HG03025 (cell line): ENCODE results near the gene NKIRAS1.
A peak's percentile ranks its signal among the peaks of the same experiment; 100 is the strongest.

Experiments
- ATAC-seq: cut with Tn5 transposase; IDR thresholded peaks from one replicate; pipeline ENCODE4 v1.9.1; 2021; ENCODE audit warnings: mild to moderate bottlenecking, moderate library complexity; ENCODE audit not compliant: unreplicated experiment, low FRiP score

The NKIRAS1 gene

DNA sequence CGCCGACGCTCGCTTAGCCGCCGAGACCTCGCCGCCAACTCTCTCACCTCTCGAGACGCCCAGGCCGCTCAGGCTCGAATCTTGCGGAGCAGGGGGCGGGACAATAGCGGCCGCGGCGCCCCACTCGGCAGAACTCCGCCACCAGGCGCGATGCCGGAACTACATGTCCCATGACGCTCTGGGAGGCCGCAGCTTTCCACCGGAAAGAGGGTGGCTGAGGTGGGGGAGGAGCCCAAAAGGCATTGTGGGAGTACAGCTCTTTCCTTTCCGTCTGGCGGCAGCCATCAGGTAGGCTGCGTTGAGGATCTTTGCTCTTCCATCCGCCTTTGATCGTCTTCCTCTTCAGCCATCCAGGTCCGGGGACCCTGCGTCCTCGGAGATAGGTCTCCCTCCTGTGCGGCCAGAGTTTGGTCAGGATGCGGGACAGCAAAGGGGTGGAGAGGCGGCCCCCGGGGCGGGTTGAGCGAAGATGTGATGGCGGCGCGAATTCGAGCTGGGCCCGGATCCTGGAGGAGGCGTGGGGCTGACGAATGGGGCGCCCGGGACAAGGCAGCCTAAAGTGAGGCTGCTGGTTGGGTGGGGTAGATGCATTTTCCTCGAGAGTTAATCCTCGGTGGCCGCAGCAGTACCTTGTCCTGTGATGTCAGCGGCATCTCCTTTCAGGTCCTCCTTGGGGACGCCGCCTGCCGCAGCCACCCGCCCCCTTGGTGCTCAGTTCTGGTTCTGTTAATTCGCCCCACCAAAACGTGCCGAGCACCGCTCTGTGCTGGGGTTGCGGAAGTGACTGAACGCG, at the start of gene NKIRAS1, which contains the start of gene RPL15:
Gene NKIRAS1, minus strand, starts transcription at position 105 of the 793 bp plus-strand sequence. CDS start 6,086 bp downstream, outside the sequence.
Gene RPL15, plus strand, starts transcription at position 247 of the 793 bp plus-strand sequence. CDS start 728 bp downstream, outside the sequence.
- ATAC-seq: peak; percentile 92

DNA sequence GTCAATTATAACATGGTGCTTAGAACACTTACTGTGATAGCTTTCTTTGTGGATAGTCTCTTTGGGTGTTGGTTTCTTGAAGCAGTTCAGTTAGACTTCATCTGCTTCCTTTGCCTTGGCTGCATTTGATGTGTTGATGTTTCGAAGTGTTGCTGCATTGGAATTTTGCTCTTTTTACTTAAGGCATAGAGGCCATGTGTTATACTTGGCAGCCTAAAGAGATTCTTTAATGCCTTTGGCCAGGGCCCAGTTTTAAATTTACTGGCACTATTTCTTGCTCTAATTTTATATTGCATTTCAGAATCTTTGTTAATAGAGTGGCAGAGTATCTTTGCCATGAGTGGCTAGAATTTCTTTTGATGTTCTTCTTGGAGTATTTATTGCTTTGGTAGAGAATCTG, 49.5 kb upstream of the NKIRAS1 start:
- ATAC-seq: no peak

DNA sequence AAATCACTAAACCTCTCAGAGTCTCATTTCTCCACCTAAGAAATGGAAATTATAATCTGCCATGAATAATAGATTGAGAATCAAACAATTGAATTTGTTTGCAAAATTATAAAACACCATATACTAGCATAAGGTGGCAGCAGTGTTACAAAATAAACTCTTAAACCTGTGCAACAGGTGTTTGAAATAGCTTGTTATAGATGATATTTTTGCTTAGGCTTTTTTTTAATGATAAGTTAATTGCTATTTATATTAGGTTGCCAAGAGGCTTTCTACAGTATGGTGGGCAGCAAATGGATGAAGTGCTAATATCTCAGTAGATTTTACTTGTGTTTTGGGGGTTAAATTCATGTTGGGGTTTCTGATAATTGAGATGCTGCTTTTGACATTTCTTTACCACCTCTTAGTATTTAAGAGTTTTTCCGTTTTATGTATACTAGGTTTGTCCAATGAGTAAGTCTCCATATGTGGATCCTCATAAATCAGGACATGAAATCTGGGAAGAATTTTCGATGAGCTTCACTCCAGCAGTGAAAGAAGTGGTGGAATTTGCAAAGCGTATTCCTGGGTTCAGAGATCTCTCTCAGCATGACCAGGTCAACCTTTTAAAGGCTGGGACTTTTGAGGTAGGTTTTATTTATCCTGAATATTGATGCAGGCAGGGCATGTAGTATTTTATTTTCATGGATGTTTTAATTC, 47.9 kb upstream of the NKIRAS1 start:
- ATAC-seq: no peak

DNA sequence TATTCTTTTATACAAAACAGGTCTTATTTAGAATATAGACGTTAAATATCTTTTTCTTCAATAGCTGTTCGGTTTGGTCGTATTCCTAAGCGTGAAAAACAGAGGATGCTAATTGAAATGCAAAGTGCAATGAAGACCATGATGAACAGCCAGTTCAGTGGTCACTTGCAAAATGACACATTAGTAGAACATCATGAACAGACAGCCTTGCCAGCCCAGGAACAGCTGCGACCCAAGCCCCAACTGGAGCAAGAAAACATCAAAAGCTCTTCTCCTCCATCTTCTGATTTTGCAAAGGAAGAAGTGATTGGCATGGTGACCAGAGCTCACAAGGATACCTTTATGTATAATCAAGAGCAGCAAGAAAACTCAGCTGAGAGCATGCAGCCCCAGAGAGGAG, 45.1 kb upstream of the NKIRAS1 start:
- no peak for ATAC-seq

DNA sequence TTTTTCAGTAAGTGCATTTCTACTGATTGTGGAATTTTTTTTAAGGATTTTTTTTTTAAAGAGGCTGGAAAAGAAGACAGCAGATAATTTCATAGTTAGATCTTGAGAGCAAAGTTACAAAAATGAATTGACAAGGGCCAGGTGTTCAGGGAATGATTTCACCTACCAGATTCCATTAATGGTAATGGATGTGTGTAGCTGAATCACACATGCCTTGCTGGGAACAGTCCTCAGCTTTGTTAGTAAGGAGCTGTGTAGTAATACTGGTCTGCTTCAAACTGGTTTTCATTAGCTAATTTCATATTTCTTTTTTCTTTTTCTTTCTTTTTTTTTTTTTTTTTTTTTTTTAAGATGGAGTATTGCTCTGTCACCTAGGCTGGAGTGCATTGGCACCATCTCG, 44.3 kb upstream of the NKIRAS1 start:
- no peak for ATAC-seq

DNA sequence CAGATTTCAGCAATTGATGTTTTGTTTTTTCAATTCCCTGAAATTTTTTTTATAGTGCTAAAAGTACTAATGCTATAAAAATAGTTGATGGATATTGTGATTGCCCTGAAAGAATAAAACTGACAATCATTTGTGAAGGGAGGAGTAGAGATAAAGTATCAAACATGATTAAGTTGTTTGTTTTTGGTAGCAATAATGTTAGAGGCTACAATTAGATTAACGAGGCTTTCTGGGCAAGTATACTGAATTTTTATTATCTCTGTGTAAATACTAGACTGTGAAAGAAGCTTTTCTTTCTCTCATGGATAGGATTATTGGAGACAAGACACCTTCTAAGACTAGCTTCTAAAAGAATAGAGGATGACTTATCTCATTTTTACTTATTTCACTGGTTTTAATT, 43.9 kb upstream of the NKIRAS1 start:
- no peak for ATAC-seq

DNA sequence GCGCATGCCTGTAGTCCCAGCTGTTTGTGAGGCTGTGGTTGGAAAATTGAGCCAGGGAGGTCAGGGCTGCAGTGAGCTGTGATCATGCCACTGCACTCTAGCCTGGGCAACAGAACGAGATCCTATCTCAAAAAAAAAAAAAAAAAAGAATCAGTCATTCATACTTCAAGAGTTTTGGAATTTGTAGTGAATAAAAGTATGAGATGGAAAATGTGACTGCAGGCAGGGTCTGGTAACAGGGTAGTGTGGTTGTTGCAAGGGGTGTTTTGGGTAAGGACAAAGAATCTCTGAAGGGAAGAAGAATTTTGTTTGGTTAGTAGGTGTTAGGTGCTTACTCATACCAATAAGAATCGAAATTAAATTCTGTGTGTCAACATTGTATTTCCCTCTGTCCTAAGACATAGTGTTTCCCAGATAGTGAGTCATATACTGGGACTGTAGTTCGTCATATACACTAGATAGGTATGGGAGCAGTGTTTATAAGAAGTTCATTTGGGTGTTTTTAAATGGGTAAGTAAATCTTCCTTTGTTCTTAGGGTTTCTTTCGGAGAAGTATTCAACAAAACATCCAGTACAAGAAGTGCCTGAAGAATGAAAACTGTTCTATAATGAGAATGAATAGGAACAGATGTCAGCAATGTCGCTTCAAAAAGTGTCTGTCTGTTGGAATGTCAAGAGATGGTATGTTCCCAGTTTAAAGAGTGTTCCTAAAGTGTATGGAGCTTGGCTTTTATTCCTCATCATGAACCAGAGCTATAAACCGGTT, 42.5 kb upstream of the NKIRAS1 start:
- ATAC-seq: no peak

DNA sequence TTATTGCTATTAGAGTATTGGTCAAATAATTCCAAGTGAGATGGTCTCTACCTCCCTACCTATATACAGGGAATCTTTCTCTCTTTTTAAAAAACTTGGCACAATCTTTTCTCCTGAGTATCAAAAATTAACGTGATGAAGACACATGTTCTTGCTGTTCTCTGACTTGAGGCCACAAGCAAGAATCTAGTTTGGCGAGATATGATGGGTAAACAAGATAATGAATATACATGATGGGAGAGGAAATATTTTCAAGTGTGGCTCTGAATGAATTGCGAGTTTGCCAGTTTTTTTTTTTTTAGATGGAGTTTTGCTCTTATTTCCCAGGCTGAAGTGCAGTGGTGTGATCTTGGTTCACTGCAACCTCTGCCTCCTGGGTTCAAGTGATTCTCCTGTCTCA, 39.9 kb upstream of the NKIRAS1 start:
- no peak for ATAC-seq

DNA sequence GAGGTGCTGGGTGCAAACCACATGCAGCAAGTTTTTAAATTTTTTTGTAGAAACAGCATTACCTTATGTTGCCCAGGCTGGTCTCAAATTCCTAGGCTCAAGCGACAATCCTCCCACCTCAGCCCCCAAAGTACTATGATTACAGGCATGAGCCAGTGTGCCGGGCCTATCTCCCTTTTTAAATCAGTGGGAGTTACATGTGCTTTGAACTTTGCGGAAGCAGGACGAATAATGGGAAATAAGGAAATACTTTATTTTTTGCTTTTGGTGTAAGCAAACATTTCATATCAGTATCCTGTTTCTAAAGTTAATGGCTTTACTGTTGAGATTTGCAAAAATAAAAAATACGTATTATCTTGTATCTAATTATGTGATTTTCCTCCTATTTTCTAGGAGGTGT, 37.4 kb upstream of the NKIRAS1 start:
- ATAC-seq: no peak

DNA sequence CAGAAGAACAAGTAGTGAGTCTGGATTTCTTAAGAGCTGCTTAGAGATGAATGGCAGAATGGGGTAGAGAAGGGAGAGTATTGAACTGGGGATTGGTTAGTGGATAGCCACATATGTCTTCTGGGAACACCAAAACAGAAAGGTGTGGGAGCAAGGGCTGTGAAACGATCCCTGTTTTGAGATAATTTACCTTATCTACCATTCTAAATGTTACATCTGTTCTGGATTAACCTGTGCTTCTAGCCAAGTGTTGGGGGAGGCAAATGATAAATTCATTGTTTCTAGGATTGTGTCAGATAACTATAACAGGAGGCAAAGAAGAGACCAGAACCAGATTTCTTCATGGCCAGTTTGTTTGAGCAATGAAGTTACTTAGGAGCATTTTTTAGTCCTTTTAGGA, 36.7 kb upstream of the NKIRAS1 start:
- ATAC-seq: no peak

DNA sequence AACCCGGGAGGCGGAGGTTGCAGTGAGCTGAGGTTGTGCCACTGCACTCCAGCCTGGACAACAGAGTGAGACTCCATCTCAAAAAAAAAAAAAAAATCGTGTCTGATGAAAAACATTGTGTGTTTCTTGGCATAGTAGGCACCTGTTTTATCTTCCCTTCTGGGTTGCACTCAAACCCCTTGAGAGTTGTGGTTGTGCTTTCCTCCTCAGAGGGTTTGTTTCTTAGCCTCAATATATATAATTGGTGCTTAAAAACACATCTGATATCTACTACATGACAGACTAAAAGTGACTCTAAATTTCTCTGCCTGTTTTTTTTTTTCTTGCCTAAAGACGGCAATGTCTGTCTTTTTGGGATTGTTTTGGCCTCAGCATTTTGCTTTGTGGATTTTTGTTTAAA, 35.9 kb upstream of the NKIRAS1 start:
- ATAC-seq: peak; percentile 41

DNA sequence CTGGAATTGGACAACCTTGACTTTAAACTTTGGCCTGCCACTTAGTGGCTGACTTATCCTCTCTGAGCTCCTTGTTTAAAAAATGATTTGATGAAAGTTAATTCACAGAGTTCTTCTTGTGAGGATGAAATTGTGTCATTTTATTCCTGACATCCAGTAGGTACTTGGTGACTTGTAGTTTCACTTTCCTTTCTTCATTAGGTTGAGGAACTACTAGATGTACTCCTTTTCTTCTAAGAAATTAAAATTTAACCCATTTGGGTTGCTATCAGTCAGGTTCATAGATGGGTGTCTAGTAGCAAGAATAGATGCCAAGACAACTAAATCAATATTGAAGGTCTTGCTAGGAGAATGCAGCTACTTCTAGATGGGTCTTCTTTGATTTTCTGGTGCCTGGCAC, 33.5 kb upstream of the NKIRAS1 start:
- no peak for ATAC-seq

DNA sequence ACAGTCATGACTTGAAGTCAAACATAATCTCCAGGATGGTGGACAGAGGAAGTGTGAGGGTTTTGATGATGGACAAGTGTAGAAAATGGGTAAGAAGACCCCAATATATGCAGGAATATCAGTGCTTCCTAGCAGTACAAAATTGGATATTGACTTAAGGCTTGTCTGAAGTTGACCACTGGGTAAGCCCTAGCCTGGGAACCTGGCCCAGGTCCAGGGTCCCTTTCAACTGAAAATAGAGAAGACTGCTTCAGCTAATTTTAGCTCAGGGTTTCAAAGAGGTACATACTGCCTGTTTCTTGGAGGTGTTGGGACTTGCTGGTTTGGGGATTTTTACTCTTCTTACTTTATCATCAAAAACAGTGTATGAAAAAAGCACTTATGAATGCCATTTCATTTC, 33.0 kb upstream of the NKIRAS1 start:
- ATAC-seq: no peak

DNA sequence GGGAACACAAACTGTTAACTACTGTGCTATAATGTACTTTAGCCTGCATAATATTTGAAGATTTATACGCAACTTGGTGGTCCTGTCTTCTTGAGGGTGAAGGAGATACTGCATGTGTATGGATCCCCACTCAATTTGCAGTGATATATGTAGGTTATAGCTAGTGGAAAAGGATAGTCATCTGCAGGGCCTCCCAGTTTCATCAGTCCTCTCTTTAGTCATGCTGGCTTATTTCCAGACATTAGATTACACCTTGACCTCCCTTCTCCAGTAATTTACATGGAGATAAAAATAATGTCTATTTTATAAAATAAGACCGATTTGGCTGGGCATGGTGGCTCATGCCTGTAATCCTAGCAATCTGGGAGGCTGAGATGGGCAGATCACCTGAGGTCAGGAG, 32.0 kb upstream of the NKIRAS1 start:
- ATAC-seq: no peak

DNA sequence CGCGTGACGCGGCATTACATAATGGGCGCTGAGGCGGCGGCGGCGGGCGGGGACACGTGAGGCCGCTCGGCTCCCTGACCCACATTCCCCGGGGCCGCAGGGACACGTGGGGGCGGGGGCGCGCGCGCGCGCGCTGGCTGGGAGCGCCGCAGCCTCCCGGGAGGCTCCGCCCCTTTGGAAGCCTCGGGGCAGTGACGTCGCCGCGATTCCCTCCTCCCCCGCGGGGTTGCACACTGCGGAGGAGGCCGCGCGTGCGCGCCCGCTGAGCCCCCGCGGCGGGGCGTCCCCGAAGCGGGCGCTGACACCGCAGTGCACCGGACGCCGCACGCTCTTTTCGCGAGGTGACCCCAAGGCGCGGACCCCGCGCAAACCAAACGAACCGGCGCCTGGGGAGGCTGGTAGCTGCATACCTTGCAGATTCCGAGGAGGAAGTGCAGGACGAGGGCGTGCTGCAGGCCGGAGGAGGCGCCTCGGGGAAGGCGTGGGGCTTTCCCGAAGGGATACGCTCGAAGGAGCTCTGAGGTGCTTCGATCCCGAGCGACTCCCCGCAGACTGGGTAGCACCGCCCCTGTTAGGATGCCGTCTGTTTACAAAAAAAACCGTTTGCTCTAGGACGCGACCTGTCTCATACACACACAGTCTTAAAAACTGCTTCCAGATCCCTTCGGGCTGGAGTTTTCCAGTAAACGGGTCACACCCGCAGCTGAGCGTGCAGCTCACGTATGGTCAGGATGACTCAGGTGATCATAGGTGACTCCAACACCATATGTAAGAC, 29.3 kb upstream of the NKIRAS1 start:
- ATAC-seq: peak; percentile 30

DNA sequence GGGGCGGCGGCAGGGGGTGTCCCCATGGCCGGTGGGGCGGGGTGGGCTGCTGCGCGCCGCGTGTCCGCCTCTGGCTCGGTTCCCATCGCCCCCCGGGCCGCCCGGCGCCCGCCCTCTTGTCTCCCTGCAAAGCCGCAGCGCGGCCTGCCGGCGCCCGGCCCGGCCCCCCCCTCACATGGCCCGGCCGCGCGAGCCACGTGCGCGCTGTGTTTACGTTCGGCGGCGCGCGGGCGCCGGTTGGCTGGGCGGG, 28.8 kb upstream of the NKIRAS1 start:
- peak; percentile 80 for ATAC-seq

DNA sequence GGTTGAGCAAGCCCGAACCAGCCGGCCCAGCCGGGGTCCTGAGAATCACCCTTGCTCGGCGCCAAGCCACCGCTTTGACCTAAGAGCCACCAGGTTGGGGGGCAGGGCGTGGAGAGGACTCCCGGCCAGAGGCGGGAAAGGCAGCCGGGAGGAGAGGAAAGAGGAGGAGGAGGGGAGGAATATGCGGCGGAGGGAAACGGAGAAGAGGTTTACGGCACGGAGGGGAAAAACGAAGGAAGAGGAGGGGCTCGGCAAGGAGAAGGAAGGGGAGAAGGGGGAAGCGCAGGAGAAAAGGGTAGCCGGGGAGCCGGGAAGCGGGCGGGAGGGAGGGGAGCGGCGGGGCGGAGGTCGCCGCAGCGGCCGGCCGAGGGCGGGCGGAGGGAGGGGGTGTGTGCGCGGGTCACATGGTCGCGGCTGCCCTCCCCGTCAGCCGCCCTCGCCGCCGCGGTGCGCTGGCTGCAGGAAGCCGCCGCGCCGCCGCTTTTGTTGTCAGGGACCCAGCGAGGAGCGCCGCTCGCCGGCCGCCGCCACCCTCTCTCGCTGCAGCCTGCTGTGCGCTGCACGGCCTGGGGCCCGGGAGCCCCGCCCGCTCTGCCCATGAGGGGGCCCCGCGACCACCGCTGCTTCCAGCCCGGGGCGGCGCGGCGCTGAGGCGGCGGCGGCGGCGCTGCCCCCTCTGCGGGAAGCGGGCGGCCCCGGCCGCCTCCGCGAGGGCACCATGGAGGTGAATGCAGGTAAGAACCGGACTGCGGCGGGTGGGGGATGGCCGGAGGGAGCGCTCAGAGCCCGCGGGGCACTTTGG, 28.3 kb upstream of the NKIRAS1 start, which contains the start of gene NR1D2:
Gene NR1D2, plus strand, starts transcription at position 426 of the 802 bp plus-strand sequence. Its CDS starts 293 bp downstream, at position 719.
- peak; percentile 66 for ATAC-seq

DNA sequence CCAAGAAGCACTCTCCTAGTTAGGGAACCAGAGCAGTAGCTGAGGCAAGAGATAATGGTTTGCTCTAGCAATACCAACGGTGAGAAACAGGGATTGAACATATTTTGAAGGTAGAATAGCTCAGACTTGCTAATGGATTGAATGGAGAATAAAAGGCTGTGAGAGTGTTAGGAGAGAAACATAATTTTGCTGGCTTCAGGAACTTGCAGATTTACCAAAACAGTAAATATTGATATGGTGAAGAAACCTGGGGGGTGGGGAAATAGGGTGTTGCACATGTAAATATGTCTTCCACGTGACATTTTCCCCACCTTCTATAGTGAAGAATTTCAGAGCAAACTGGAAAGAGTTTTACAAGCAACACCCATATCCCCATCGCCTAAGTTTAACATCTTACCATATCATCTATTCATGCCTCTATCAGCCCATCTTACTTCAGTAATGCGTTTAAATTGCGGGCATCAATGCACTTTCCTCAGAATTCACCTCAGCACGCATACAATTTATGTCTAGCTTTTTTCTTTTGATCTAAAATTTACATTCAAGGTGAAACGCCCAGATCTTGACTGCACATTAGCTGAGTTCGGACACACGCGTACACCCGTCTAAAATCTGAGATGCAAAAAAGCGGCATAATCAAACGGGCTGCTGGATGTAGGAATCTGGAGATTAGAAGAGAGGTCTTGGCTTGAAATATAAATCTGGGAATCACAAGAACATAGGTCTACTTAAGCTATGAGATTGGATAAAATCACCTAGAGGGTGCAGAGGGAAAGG, 27.4 kb upstream of the NKIRAS1 start:
- ATAC-seq: no peak

DNA sequence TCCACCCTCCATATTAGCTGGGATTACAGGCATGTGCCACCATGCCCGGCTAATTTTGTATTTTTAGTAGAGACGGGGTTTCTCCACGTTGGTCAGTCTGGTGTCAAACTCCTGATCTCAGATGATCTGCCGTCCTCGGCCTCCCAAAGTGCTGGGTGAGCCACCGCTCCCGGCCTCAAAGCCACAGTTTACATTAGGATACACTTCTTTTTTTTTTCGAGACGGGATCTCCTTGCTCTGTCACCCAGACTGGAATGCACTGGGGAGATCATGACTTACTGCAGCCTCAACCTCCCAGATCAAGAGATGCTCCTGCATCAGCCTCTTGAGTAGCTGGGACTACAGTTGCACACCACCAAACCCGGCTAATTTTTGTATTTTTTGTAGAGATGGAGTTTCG, 25.8 kb upstream of the NKIRAS1 start:
- ATAC-seq: no peak
